Measurements from ENCODE around the gene SLC13A3.

SLC13A3 gene

GRCh38 chr20:46601603-46602122 lies 49.6 kb downstream of the SLC13A3 start:
- DNase-seq = no peak

GRCh38 chr20:46600286-46600752 lies 50.9 kb downstream of the SLC13A3 start:
- no peak for DNase-seq

GRCh38 chr20:46599227-46599987 lies 51.9 kb downstream of the SLC13A3 start:
- no peak for DNase-seq

GRCh38 chr20:46595933-46596332 lies 55.3 kb downstream of the SLC13A3 start:
- no peak for DNase-seq

GRCh38 chr20:46594725-46595124 lies 56.5 kb downstream of the SLC13A3 start:
- no peak for DNase-seq

GRCh38 chr20:46592580-46593362 lies 58.5 kb downstream of the SLC13A3 start:
- DNase-seq = no peak

GRCh38 chr20:46590443-46590842 lies 60.8 kb downstream of the SLC13A3 start:
- no peak for DNase-seq

- no peak for DNase-seq
These were observed 62.4 kb downstream of the SLC13A3 start for GRCh38 chr20:46588532-46589511.

GRCh38 chr20:46587986-46588385 lies 63.3 kb downstream of the SLC13A3 start:
- no peak for DNase-seq

- no peak for DNase-seq
These were observed 64.5 kb downstream of the SLC13A3 start for GRCh38 chr20:46586724-46587123.

- DNase-seq = no peak
These were observed 66.8 kb downstream of the SLC13A3 start for GRCh38 chr20:46584508-46584907.

- no peak for DNase-seq
These were observed 67.6 kb downstream of the SLC13A3 start for GRCh38 chr20:46583411-46584214.

- no peak for DNase-seq
These were observed 68.6 kb downstream of the SLC13A3 start for GRCh38 chr20:46582648-46583047.

GRCh38 chr20:46581391-46581790 lies 69.9 kb downstream of the SLC13A3 start:
- no peak for DNase-seq

- no peak for DNase-seq
These were observed 70.5 kb downstream of the SLC13A3 start for GRCh38 chr20:46580613-46581205.

GRCh38 chr20:46578745-46579144 lies 72.5 kb downstream of the SLC13A3 start:
- DNase-seq = no peak

GRCh38 chr20:46576774-46577395 lies 74.4 kb downstream of the SLC13A3 start:
- no peak for DNase-seq

- DNase-seq = no peak
These were observed 75.3 kb downstream of the SLC13A3 start for GRCh38 chr20:46575937-46576461.

GRCh38 chr20:46575394-46575793 lies 75.9 kb downstream of the SLC13A3 start:
- no peak for DNase-seq

GRCh38 chr20:46573788-46574584 lies 77.3 kb downstream of the SLC13A3 start:
- DNase-seq = no peak

Data from NCI-H1105 treated with DMSO at 0.1 percent for 48 hours (cell line).